ENCODE results near the gene TMOD3.

DNA sequence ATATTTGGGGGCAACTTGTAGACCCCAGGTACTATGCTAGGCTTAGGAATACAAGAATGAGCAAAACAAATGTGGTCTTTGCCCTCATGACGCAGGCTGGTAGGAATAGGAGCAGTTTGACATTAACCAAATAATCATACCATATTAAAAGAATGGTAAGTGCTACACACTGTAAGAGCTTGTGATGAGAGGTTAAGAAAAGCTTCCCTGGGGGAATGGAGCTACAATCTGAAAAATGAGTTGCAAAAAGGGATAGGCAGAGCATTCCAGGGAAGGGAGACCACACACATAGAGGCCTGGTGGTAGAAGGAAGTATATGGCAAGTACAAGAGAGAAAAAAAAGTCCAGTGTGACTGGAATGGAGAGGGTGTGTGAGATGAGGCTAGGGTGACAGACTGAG lies 37.3 kb downstream of the TMOD3 start:
- TF ChIP-seq, protein P1, sequence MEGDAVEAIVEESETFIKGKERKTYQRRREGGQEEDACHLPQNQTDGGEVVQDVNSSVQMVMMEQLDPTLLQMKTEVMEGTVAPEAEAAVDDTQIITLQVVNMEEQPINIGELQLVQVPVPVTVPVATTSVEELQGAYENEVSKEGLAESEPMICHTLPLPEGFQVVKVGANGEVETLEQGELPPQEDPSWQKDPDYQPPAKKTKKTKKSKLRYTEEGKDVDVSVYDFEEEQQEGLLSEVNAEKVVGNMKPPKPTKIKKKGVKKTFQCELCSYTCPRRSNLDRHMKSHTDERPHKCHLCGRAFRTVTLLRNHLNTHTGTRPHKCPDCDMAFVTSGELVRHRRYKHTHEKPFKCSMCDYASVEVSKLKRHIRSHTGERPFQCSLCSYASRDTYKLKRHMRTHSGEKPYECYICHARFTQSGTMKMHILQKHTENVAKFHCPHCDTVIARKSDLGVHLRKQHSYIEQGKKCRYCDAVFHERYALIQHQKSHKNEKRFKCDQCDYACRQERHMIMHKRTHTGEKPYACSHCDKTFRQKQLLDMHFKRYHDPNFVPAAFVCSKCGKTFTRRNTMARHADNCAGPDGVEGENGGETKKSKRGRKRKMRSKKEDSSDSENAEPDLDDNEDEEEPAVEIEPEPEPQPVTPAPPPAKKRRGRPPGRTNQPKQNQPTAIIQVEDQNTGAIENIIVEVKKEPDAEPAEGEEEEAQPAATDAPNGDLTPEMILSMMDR (IDR thresholded peaks at IDR 0.05): no peak
- no peak for TF ChIP-seq POLR2A (IDR thresholded peaks at IDR 0.05)

Measured in right lobe of liver (tissue), 4 donors.